ENCODE data around the gene NIPBL. TPM values are rescaled to one million over a fixed set of nuclear protein-coding genes. Genes with fewer than 3 reads are reported as not detected.
"Not testable (repeated sequence)": the region's sequence is repeated elsewhere in the genome, so short reads cannot be mapped to it uniquely, and the experiment has no call there.

The NIPBL gene
- total RNA-seq = 19.6 and 24.9 TPM in 2 replicates

DNA sequence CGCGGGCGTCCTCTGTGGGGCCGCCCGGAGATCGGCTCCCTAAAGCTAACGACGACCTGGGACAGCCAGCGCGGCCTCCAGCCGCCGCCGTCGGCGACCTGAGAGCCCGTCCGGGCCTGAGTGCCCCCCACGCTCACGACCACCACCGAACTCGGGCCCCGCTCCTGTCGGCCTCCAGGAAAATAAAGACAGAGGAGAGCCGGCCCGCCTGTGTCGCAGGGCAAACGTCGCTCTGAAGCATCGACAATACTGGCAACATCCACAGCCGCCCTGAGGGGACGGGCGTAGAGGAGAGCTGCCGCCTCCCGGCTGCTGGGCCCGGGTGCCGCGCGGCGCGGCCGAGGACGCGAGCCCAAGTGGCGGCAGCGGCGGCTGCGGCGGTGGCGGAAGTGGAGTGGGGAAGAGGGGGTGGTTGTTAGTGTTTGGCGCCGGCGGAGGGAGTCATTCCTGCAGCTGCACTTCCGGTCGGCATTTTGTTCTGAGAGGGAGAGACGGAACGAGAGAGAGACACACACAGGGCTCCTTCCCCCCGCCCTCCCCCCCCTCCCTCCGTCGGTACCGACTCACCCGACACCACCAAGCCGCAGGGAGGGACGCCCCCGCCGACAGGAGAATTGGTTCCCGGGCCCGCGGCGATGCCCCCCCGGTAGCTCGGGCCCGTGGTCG, at the start of gene NIPBL:
TSS of gene NIPBL (plus strand) at position 471 of the 666 bp plus-strand sequence. CDS start 76,928 bp downstream, outside the sequence.
- peak; percentile 81 to 95 for DNase-seq (ENCODE audit: low read depth in 2 of 2)

DNA sequence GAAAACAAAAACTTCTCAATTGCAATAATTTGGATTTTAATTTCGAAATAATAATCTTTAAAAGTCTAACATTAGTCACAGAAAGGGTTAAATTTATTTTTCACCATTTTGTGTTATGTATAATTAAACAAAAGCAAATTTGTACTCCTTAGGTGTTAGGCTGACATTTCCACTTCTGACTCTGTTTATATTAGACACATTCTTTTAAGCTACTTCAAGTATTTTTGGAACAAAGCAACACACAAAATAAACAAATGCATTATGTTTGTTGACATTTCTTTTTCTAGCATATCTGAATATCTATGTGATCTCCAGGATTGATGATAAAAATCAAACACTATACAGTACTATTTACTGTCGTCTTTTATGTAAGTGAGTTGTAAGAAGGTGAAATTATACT, 44.3 kb upstream of the NIPBL start:
- DNase-seq (ENCODE audit: low read depth in 2 of 2) = no peak

DNA sequence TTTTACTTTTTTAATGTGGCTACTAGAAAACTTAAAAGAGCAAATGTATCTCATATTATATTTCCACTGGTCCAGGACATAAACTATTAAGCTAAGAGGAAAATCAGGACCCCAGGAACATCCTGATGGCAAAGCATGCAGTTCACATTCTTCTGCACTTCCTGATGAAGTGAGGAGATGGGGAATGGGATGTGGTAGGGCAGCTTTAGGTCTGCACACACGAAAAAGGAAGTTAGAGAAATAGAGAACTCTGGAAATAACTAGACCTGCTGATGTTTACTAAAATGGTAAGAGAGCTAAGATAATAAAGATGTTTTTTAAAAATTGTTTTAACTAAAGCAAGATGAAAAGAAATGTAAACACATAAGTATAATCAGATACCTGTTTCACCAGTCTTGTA, 39.7 kb upstream of the NIPBL start:
- peak in 1 of 2 donors; percentile 25 for DNase-seq (ENCODE audit: low read depth in 2 of 2)

GRCh38 chr5:36839489-36840476, 36.8 kb upstream of the NIPBL start:
- DNase-seq (ENCODE audit: low read depth in 2 of 2) = no peak

DNA sequence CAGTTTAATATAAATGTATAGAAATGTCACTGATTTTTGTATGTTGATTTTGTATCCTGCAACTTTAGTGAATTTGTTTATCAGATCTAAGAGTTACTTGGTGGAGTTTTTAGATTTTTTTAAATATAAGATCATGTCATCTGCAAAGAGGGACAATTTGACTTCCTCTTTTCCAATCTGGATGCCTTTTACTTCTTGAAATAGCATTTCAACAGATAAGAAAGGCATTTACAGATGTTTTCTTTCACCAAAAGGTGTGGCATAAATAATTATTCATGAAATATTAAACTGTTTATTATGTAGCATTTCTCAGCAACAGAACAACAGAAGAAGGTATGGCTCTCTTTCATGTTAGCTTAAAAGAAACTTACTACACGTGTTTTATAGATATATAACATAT, 34.9 kb upstream of the NIPBL start:
- DNase-seq (ENCODE audit: low read depth in 2 of 2) = no peak

- DNase-seq (ENCODE audit: low read depth in 2 of 2) = no peak
These were observed 34.5 kb upstream of the NIPBL start for GRCh38 chr5:36842087-36842486.

DNA sequence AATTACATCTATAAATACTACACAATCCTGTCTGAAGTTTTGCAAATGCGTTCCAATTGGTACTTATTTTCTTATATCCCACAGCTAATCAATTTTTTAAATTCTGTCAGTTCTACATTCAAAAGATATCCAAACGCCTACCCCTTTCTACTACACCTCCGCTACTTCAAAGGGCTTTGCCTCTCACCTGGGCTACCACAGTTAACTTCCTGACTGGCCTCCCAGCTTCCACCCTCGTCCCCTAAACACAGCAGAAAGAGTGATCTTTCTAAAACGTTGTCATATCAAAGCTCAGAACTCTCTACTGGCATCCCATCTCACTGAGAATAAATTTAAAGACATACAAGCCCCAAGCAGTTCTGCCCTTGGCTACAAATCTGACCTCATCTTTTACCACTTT, 32.3 kb upstream of the NIPBL start:
- DNase-seq (ENCODE audit: low read depth in 2 of 2) = no peak

GRCh38 chr5:36848545-36848944, 28.0 kb upstream of the NIPBL start:
- not testable (repeated sequence) for DNase-seq (ENCODE audit: low read depth in 2 of 2)

DNA sequence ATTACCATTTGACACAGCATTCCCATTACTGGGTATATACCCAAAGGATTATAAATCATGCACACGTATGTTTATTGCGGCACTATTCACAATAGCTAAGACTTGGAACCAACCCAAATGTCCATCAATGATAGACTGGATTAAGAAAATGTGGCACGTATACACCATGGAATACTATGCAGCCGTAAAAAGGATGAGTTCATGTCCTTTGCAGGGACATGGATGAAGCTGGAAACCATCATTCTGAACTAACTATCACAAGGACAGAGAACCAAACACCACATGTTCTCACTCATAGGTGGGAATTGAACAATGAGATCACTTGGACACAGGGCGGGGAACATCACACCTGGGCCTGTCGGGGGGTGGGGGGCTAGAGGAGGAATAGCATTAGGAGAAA, 23.7 kb upstream of the NIPBL start:
- not testable (repeated sequence) for DNase-seq (ENCODE audit: low read depth in 2 of 2)

GRCh38 chr5:36854402-36855140, 22.0 kb upstream of the NIPBL start:
- DNase-seq (ENCODE audit: low read depth in 2 of 2) = no peak

DNA sequence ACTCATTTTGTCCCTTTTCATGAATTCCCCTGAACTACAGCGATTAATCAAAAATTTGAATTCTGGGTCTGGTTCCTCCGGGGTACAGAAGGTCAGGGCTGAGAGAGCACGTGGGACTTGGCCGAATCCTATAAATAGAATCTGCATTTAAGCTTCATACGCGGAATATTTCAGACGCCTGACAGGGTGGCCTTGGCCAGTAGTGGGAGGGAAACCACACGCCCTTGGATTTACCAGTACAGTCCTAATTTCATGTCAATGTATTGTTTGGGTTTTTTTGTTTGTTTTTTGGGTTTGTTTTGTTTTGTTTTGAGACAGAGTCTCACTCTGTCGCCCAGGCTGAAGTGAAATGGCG, 21.5 kb upstream of the NIPBL start:
- no peak for DNase-seq (ENCODE audit: low read depth in 2 of 2)

DNA sequence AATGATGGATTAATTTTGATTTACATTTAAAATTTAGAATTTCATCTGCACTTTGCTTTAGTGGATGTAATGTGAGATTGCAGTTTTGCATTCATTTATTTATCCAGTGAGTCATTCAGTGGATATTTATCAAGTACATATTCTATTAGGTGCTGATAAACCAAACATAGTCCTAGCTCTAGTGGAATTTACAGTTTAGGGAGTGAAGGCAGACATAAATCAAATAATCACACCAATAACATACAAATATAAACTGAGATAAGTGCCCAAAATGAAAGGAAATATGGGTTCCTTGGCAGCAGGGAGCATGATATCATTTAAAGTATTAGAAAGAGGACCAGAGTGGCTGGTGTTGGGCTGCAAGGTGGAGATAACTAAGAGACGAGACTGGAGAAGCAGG, 14.7 kb upstream of the NIPBL start:
- no peak for DNase-seq (ENCODE audit: low read depth in 2 of 2)

DNA sequence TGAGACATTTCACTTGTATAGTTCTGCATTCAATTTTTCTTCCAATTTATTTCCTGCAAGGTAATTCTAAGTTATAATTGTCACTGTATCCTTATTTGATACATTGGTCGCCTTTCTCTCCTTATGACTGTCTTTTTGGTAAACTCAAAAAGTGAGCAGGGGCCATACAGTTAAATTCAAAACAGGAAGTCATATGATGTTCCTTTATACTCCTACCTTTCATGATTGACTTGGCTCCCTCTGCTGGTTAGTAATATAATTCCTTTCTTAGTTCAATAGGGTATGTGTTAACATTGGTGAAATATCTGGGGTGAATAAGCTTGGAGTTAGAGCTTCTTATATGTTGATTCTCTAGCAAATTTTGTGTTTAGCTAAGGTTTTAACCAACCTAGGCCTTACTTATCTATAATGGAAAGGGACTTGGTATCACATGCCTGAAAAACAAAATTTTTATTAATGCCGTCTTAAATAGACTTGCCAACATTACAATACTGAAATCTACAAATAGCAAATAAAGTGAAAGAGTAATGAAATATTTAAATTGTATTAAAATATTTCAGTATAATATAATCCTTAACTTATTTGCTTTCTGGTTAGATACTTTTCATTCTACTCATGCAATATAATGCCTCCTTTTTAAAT, 6.0 kb upstream of the NIPBL start:
- DNase-seq (ENCODE audit: low read depth in 2 of 2) = peak; percentile 60 to 72

GRCh38 chr5:36874465-36874864, 2.1 kb upstream of the NIPBL start:
- no peak for DNase-seq (ENCODE audit: low read depth in 2 of 2)

DNA sequence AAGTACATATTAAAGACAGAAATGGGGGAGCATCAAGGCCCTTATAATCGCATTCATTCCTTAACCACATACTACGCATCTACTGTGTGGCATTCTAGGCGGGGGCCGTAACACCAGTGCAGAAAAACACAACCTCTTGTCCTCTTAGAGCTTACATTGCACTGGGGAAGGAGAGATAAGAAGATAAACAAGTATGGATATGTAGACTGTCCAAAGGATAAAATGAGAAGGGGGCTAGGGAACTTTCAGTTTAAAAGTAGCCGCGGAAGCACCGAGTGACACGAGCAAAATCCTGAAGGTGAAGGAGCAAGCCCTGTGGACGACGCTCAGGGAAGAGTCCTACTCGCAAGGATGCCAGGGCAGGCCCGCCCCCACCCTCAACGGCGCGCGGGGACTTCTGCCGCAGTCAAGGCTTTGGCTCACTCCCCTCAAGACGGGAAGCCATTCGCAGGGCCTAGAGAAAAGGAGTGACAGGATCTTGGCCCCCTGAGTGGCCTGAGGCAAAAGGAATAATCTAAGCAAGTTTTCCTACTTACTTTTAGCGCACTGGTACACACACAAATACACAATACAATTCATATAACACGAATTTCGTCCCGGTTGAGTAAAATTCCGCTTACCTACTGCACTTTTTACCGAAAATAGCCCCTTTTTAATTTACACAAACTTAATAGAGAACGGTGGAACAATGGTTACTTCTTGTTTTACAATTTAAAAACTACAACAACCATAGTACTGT, 1.3 kb upstream of the NIPBL start:
- DNase-seq (ENCODE audit: low read depth in 2 of 2) = peak in 1 of 2 donors; percentile 61

DNA sequence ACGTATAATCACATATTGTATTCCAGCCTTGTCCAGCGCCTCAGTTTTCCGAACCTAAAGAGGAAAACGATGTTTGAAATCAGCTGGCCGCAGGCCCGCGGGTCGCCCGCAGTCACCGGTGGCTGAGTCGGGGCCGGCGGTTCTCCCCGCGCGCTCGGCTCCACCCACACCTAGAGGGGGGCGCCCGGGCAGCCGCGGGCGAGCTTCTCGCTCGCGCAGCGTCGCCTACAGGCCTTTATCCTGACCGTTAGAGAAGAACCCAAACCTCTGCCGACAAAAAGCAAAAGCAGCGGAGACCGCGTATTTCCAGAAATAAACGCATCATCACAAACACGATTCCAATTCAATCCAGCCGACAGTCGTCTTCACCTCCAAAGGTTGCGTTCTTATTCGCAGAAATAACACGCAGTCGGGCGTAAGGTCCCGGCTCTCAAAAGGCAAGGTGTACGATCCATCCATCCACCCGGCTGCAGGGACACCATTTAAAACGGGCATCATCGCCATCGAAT, 725 bp upstream of the NIPBL start:
- peak; percentile 70 to 90 for DNase-seq (ENCODE audit: low read depth in 2 of 2)

- DNase-seq (ENCODE audit: low read depth in 2 of 2) = peak in 1 of 2 donors; percentile 70
These were observed 547 bp downstream of the NIPBL start for GRCh38 chr5:36876965-36877666.

DNA sequence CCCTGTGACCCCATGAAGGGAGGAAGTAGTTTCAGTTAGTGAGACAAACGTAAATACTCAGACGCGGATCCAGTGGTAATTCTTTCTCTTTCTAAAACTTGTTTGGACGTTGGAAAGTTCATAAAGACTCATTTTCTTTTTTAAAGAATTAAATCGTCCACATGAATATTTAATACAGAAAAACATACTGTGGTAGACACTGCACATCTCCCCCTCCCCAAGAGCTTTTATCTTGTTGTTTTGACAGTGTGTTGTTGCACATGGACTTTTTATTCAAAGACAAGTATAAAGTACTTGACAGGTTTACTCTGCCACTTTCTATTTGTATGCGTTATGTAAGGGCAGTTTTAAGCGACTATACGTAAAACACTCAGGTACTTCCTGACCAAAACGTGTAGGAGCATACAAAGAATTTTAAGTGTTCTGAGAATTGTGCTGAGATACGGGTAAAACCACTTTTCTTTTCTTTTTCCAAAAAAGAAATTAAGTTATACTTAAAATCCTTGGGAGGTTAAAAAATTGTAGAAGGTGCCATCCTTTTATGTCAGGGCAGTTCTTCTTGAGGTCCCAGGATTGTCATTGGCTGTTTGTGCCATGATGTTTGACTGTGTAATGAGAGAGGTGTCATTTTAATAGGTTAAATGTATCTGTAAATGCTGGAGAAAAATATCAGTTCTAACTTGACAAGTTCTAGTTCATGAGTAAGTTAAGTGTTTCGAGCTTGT, 1.3 kb downstream of the NIPBL start:
- peak in 1 of 2 donors; percentile 72 for DNase-seq (ENCODE audit: low read depth in 2 of 2)

- peak in 1 of 2 donors; percentile 64 for DNase-seq (ENCODE audit: low read depth in 2 of 2)
These were observed 2.0 kb downstream of the NIPBL start for GRCh38 chr5:36878392-36879082.

Measured in dermis microvascular lymphatic vessel endothelial cell (primary cell).